ENCODE measurements around the gene TMBIM6. TPM values are rescaled to one million over a fixed set of nuclear protein-coding genes. Genes with fewer than 3 reads are reported as not detected.

Gene TMBIM6
- total and polyA plus RNA-seq, 3 experiments from 2014 or later = 443 to 1,008 (median 449) TPM

GRCh38 chr12:49807991-49808580 is 66.7 kb downstream of the TMBIM6 start:
- Mint-ChIP-seq H3K9me3 (no peaks in the 10 kb centered on the region), H3K4me1 (peaks cover 0 to 5% (median 0%) of the 10 kb centered on the region in 3 donors), H3K27ac (no peak overlapping the region), H3K27me3 (no peaks in the 10 kb centered on the region), H3K36me3 (peaks cover 0 to 24% (median under 1%) of the 10 kb centered on the region in 3 donors), H3K4me3 (no peak overlapping the region)
- H3K9me3 ChIP-seq (ENCODE audit: low read length) = no peaks in the 10 kb centered on the region
- no peak overlapping the region for H3K4me3 ChIP-seq (ENCODE audit: low read length)
- H3K27me3 ChIP-seq (ENCODE audit: insufficient read depth, low read length, poor library complexity, severe bottlenecking) = no peaks in the 10 kb centered on the region
- POLR2A ChIA-PET = no interaction called here
- H3K4me1 ChIP-seq (ENCODE audit: insufficient read depth, low read length) = no peaks in the 10 kb centered on the region
- CTCF ChIA-PET = no interaction called here
- no peak overlapping the region for H3K27ac ChIP-seq (ENCODE audit: low read depth, low read length)
- DNase-seq = no peak
- no peaks in the 10 kb centered on the region for H3K36me3 ChIP-seq (ENCODE audit: insufficient read depth, low read length)

GRCh38 chr12:49808686-49809380 is 67.5 kb downstream of the TMBIM6 start:
- no peak for DNase-seq
- ChIA-PET POLR2A (no interaction called here), CTCF (interaction anchor here (1.1 kb wide), 1 partner anchor 31 kb away, joined by 3 read pairs; no protein-coding TSS in a partner anchor)
- Mint-ChIP-seq H3K36me3 (peaks cover 0 to 22% (median 3%) of the 10 kb centered on the region in 3 donors), H3K4me1 (peaks cover 0 to 5% (median 0%) of the 10 kb centered on the region in 3 donors), H3K27ac (no peak overlapping the region), H3K9me3 (no peaks in the 10 kb centered on the region), H3K27me3 (no peaks in the 10 kb centered on the region), H3K4me3 (no peak overlapping the region)
- Histone ChIP-seq H3K36me3 (ENCODE audit: insufficient read depth, low read length) (no peaks in the 10 kb centered on the region), H3K4me3 (ENCODE audit: low read length) (no peak overlapping the region), H3K4me1 (ENCODE audit: insufficient read depth, low read length) (no peaks in the 10 kb centered on the region), H3K9me3 (ENCODE audit: low read length) (no peaks in the 10 kb centered on the region), H3K27me3 (ENCODE audit: insufficient read depth, low read length, poor library complexity, severe bottlenecking) (no peaks in the 10 kb centered on the region), H3K27ac (ENCODE audit: low read depth, low read length) (no peak overlapping the region)

- CTCF ChIA-PET = interaction anchor here (1.1 kb wide), 1 partner anchor 32 kb away, joined by 3 read pairs; no protein-coding TSS in a partner anchor
- Mint-ChIP-seq H3K27ac (no peak overlapping the region), H3K4me3 (no peak overlapping the region), H3K36me3 (peaks cover 1 to 19% (median 3%) of the 10 kb centered on the region in 3 donors), H3K4me1 (peaks cover 0 to 5% (median 0%) of the 10 kb centered on the region in 3 donors), H3K9me3 (no peaks in the 10 kb centered on the region), H3K27me3 (no peaks in the 10 kb centered on the region)
- Histone ChIP-seq H3K27me3 (ENCODE audit: insufficient read depth, low read length, poor library complexity, severe bottlenecking) (no peaks in the 10 kb centered on the region), H3K27ac (ENCODE audit: low read depth, low read length) (no peak overlapping the region), H3K4me1 (ENCODE audit: insufficient read depth, low read length) (no peaks in the 10 kb centered on the region), H3K36me3 (ENCODE audit: insufficient read depth, low read length) (no peaks in the 10 kb centered on the region), H3K4me3 (ENCODE audit: low read length) (no peak overlapping the region), H3K9me3 (ENCODE audit: low read length) (no peaks in the 10 kb centered on the region)
- POLR2A ChIA-PET = no interaction called here
- DNase-seq = no peak
Measured at GRCh38 chr12:49809381-49809905, 68.1 kb downstream of the TMBIM6 start.

- no peak overlapping the region for H3K27ac Mint-ChIP-seq
- no peaks in the 10 kb centered on the region for H3K27me3 Mint-ChIP-seq
- H3K27me3 ChIP-seq (ENCODE audit: insufficient read depth, low read length, poor library complexity, severe bottlenecking) = no peaks in the 10 kb centered on the region
- H3K4me3 ChIP-seq (ENCODE audit: low read length) = no peak overlapping the region
- ChIA-PET CTCF (interaction anchor here (1.1 kb wide), 1 partner anchor 33 kb away, joined by 3 read pairs; no protein-coding TSS in a partner anchor), POLR2A (no interaction called here)
- peaks cover 0 to 5% (median 0%) of the 10 kb centered on the region in 3 donors for H3K4me1 Mint-ChIP-seq
- H3K36me3 Mint-ChIP-seq = peaks cover 3 to 21% (median 6%) of the 10 kb centered on the region in 3 donors
- H3K27ac ChIP-seq (ENCODE audit: low read depth, low read length) = no peak overlapping the region
- DNase-seq = no peak
- H3K36me3 ChIP-seq (ENCODE audit: insufficient read depth, low read length) = no peaks in the 10 kb centered on the region
- H3K9me3 ChIP-seq (ENCODE audit: low read length) = no peaks in the 10 kb centered on the region
- no peak overlapping the region for H3K4me3 Mint-ChIP-seq
- no peaks in the 10 kb centered on the region for H3K4me1 ChIP-seq (ENCODE audit: insufficient read depth, low read length)
- H3K9me3 Mint-ChIP-seq = no peaks in the 10 kb centered on the region
Measured at GRCh38 chr12:49809906-49810389, 68.6 kb downstream of the TMBIM6 start.

- H3K27ac Mint-ChIP-seq = no peak overlapping the region
- no peaks in the 10 kb centered on the region for H3K9me3 Mint-ChIP-seq
- H3K27ac ChIP-seq (ENCODE audit: low read depth, low read length) = no peak overlapping the region
- no peaks in the 10 kb centered on the region for H3K9me3 ChIP-seq (ENCODE audit: low read length)
- peaks cover 0 to 5% (median 5%) of the 10 kb centered on the region in 3 donors for H3K4me1 Mint-ChIP-seq
- no peak overlapping the region for H3K4me3 ChIP-seq (ENCODE audit: low read length)
- H3K27me3 Mint-ChIP-seq = no peaks in the 10 kb centered on the region
- H3K36me3 Mint-ChIP-seq = peaks cover 6 to 14% (median 8%) of the 10 kb centered on the region in 3 donors
- ChIA-PET POLR2A (no interaction called here), CTCF (interaction anchor here (1.0 kb wide), 1 partner anchor 49 kb away, joined by 3 read pairs; no protein-coding TSS in a partner anchor)
- no peak overlapping the region for H3K4me3 Mint-ChIP-seq
- H3K36me3 ChIP-seq (ENCODE audit: insufficient read depth, low read length) = no peaks in the 10 kb centered on the region
- H3K27me3 ChIP-seq (ENCODE audit: insufficient read depth, low read length, poor library complexity, severe bottlenecking) = no peaks in the 10 kb centered on the region
- no peaks in the 10 kb centered on the region for H3K4me1 ChIP-seq (ENCODE audit: insufficient read depth, low read length)
- no peak for DNase-seq
Measured at GRCh38 chr12:49811136-49811535, 69.8 kb downstream of the TMBIM6 start.

GRCh38 chr12:49811961-49812401 is 70.6 kb downstream of the TMBIM6 start:
- Histone ChIP-seq H3K9me3 (ENCODE audit: low read length) (no peaks in the 10 kb centered on the region), H3K4me1 (ENCODE audit: insufficient read depth, low read length) (no peaks in the 10 kb centered on the region), H3K4me3 (ENCODE audit: low read length) (no peak overlapping the region), H3K36me3 (ENCODE audit: insufficient read depth, low read length) (no peaks in the 10 kb centered on the region), H3K27ac (ENCODE audit: low read depth, low read length) (no peak overlapping the region), H3K27me3 (ENCODE audit: insufficient read depth, low read length, poor library complexity, severe bottlenecking) (no peaks in the 10 kb centered on the region)
- Mint-ChIP-seq H3K4me1 (peaks cover 0 to 5% (median 5%) of the 10 kb centered on the region in 3 donors), H3K36me3 (peaks cover 6 to 18% (median 11%) of the 10 kb centered on the region in 3 donors), H3K9me3 (no peaks in the 10 kb centered on the region), H3K4me3 (no peak overlapping the region), H3K27me3 (no peaks in the 10 kb centered on the region), H3K27ac (peak overlapping the region in 1 of 8 donors; percentile 34)
- no peak for DNase-seq
- ChIA-PET CTCF (no interaction called here), POLR2A (no interaction called here)

GRCh38 chr12:49813131-49813530 is 71.8 kb downstream of the TMBIM6 start:
- no peaks in the 10 kb centered on the region for H3K36me3 ChIP-seq (ENCODE audit: insufficient read depth, low read length)
- Mint-ChIP-seq H3K36me3 (peaks cover 6 to 17% (median 11%) of the 10 kb centered on the region in 3 donors), H3K9me3 (no peaks in the 10 kb centered on the region), H3K4me3 (no peak overlapping the region), H3K27ac (no peak overlapping the region), H3K27me3 (no peaks in the 10 kb centered on the region), H3K4me1 (peaks cover 0 to 5% (median 5%) of the 10 kb centered on the region in 3 donors)
- POLR2A ChIA-PET = no interaction called here
- no peak overlapping the region for H3K27ac ChIP-seq (ENCODE audit: low read depth, low read length)
- H3K4me3 ChIP-seq (ENCODE audit: low read length) = no peak overlapping the region
- H3K9me3 ChIP-seq (ENCODE audit: low read length) = no peaks in the 10 kb centered on the region
- H3K4me1 ChIP-seq (ENCODE audit: insufficient read depth, low read length) = no peaks in the 10 kb centered on the region
- H3K27me3 ChIP-seq (ENCODE audit: insufficient read depth, low read length, poor library complexity, severe bottlenecking) = no peaks in the 10 kb centered on the region
- CTCF ChIA-PET = no interaction called here
- no peak for DNase-seq
